Ascending aorta (tissue), 2 donors: Measurements from ENCODE around the gene MAT2A. TPM values are rescaled to one million over a fixed set of nuclear protein-coding genes. Genes with fewer than 3 reads are reported as not detected.

Experiments
- DNase-seq, 2 donors: peaks; one replicate each; pipeline ENCODE4 v3.0.0-alpha.2; 2019; ENCODE audit warnings: low spot score in 2 of 2
- H3K27ac ChIP-seq, 2 donors: fragments of 200-600 bp; sonication (generic); one replicate each; pipeline ENCODE4 v1.5.1; 2016 to 2017; ENCODE audit warnings: mild to moderate bottlenecking in 1 of 2
- H3K27me3 ChIP-seq: fragments of 200-600 bp; sonication (generic); one replicate; pipeline ENCODE4 v1.5.1; 2017
- H3K36me3 ChIP-seq, 2 donors: fragments of 200-600 bp; sonication (generic); one replicate each; pipeline ENCODE4 v1.5.1; 2016
- H3K4me1 ChIP-seq, 2 donors: fragments of 200-600 bp; sonication (generic); one replicate each; pipeline ENCODE4 v1.5.1; 2016 to 2017; ENCODE audit warnings: mild to moderate bottlenecking in 1 of 2
- H3K4me3 ChIP-seq, 2 donors: fragments of 200-600 bp; sonication (generic); one replicate each; pipeline ENCODE4 v1.5.1; 2016 to 2017; ENCODE audit warnings: mild to moderate bottlenecking in 1 of 2
- H3K9me3 ChIP-seq, 2 donors: fragments of 200-600 bp; sonication (generic); one replicate each; pipeline ENCODE4 v1.5.1; 2016
- CTCF ChIP-seq, 3 experiments: fragments of 200-600 bp in 2 of 3; fragments of 450-650 bp in 1 of 3; sonication (generic) in 2 of 3; IDR thresholded peaks; one replicate each; pipeline ENCODE4 v1.5.1; 2016 to 2019; ENCODE audit warnings: antibody characterized with exemption in 3 of 3, mild to moderate bottlenecking in 1 of 3, moderate library complexity in 1 of 3
- intact Hi-C: fragments of 100-400 bp; cut with DNase I; formaldehyde crosslinking; loops from one replicate; pipeline ENCODE4 v1.15.1; 2023
- total RNA-seq: library from RNA; depleted of rRNA; stranded (reverse); fragments of >200 nt; gene quantifications from one replicate; pipeline ENCODE4 v1.1.0, GENCODE V29; 2016

Gene MAT2A
- total RNA-seq, 1 donor from 2014 or later, result 91.7 TPM

GRCh38 chr2:85523062-85523902 lies 15.7 kb upstream of the MAT2A start:
- H3K36me3 ChIP-seq, result no peaks in the 10 kb centered on the region
- peak overlapping the region; percentile 47 to 66 for H3K27ac ChIP-seq
- DNase-seq, result no peak
- no peak for TF ChIP-seq CTCF (IDR thresholded peaks at IDR 0.05)
- H3K9me3 ChIP-seq, result no peaks in the 10 kb centered on the region
- peaks cover 0 to 9% of the 10 kb centered on the region in 2 donors for H3K4me1 ChIP-seq
- H3K4me3 ChIP-seq, result no peak overlapping the region
- intact Hi-C loops, result no loop called here
- no peaks in the 10 kb centered on the region for H3K27me3 ChIP-seq

- Histone ChIP-seq H3K4me3 (no peak overlapping the region), H3K36me3 (no peaks in the 10 kb centered on the region), H3K9me3 (no peaks in the 10 kb centered on the region), H3K27me3 (no peaks in the 10 kb centered on the region), H3K27ac (peak overlapping the region; percentile 47 to 66), H3K4me1 (peaks cover 0 to 9% of the 10 kb centered on the region in 2 donors)
- intact Hi-C loops, result no loop called here
- no peak for TF ChIP-seq CTCF (IDR thresholded peaks at IDR 0.05)
- no peak for DNase-seq
Observed at GRCh38 chr2:85523903-85524335, 15.0 kb upstream of the MAT2A start.

- intact Hi-C loops, result no loop called here
- Histone ChIP-seq H3K9me3 (no peaks in the 10 kb centered on the region), H3K27ac (peak overlapping the region; percentile 47 to 66), H3K4me1 (peaks cover 0 to 9% of the 10 kb centered on the region in 2 donors), H3K4me3 (no peak overlapping the region), H3K36me3 (no peaks in the 10 kb centered on the region), H3K27me3 (no peaks in the 10 kb centered on the region)
- TF ChIP-seq CTCF (IDR thresholded peaks at IDR 0.05), result no peak
- no peak for DNase-seq
Observed at GRCh38 chr2:85524336-85524908, 14.5 kb upstream of the MAT2A start.

- H3K27ac ChIP-seq, result peak overlapping the region; percentile 47 to 66
- no peaks in the 10 kb centered on the region for H3K9me3 ChIP-seq
- DNase-seq, result no peak
- intact Hi-C loops, result no loop called here
- H3K4me3 ChIP-seq, result no peak overlapping the region
- no peak for TF ChIP-seq CTCF (IDR thresholded peaks at IDR 0.05)
- no peaks in the 10 kb centered on the region for H3K27me3 ChIP-seq
- H3K4me1 ChIP-seq, result peaks cover 0 to 9% of the 10 kb centered on the region in 2 donors
- H3K36me3 ChIP-seq, result no peaks in the 10 kb centered on the region
Observed at GRCh38 chr2:85525029-85525428, 13.9 kb upstream of the MAT2A start.

- Histone ChIP-seq H3K27ac (peak overlapping the region in 1 of 2 donors; percentile 47), H3K9me3 (no peaks in the 10 kb centered on the region), H3K27me3 (no peaks in the 10 kb centered on the region), H3K4me3 (no peak overlapping the region), H3K4me1 (peaks cover 0 to 9% of the 10 kb centered on the region in 2 donors), H3K36me3 (no peaks in the 10 kb centered on the region)
- no peak for DNase-seq
- intact Hi-C loops, result no loop called here
- no peak for TF ChIP-seq CTCF (IDR thresholded peaks at IDR 0.05)
Observed at GRCh38 chr2:85525567-85525966, 13.4 kb upstream of the MAT2A start.
